Kidney epithelial cell (primary cell): ENCODE data around the gene TENT5A. TPM values are rescaled to one million over a fixed set of nuclear protein-coding genes. Genes with fewer than 3 reads are reported as not detected.

Experiments
- DNase-seq: peaks from one replicate; pipeline ENCODE4 v3.0.0-alpha.2; 2010; ENCODE audit warnings: low read depth
- H3K27me3 ChIP-seq: 2 replicates; pipeline ENCODE4 v1.6.0; 2011; ENCODE audit warnings: low read length; ENCODE audit not compliant: control insufficient read depth, insufficient read depth
- H3K36me3 ChIP-seq: 2 replicates; pipeline ENCODE4 v1.5.1; 2011; ENCODE audit warnings: low read length; ENCODE audit not compliant: control insufficient read depth, insufficient read depth
- H3K4me3 ChIP-seq: 2 replicates; pipeline ENCODE4 v1.5.1; 2011; ENCODE audit warnings: low read depth, mild to moderate bottlenecking, control low read depth, low read length
- CTCF ChIP-seq: IDR thresholded peaks from 2 replicates; pipeline ENCODE4 v1.5.1; 2011; ENCODE audit warnings: mild to moderate bottlenecking, moderate library complexity, low read length, control low read depth, inconsistent platforms; ENCODE audit not compliant: insufficient read depth, poor library complexity, severe bottlenecking
- total RNA-seq: library from RNA; depleted of rRNA; stranded (reverse); fragments of >200 nt; gene quantifications from 2 replicates; pipeline ENCODE4 v1.2.3, GENCODE V29; 2015

The TENT5A gene
- total RNA-seq, 1 donor from 2014 or later: 4.6 TPM

GRCh38 chr6:81787313-81788068 lies 35.0 kb upstream of the TENT5A start:
- Histone ChIP-seq H3K4me3 (no peak overlapping the region), H3K27me3 (no peaks in the 10 kb centered on the region), H3K36me3 (no peaks in the 10 kb centered on the region)
- no peak for DNase-seq
- no peak for TF ChIP-seq CTCF

- Histone ChIP-seq H3K36me3 (no peaks in the 10 kb centered on the region), H3K4me3 (no peak overlapping the region), H3K27me3 (no peaks in the 10 kb centered on the region)
- no peak for DNase-seq
- no peak for TF ChIP-seq CTCF
Observed at GRCh38 chr6:81786150-81786549, 33.7 kb upstream of the TENT5A start.

GRCh38 chr6:81785377-81785776 lies 32.9 kb upstream of the TENT5A start:
- TF ChIP-seq CTCF: no peak
- no peak for DNase-seq
- H3K4me3 ChIP-seq: no peak overlapping the region
- H3K27me3 ChIP-seq: no peaks in the 10 kb centered on the region
- no peaks in the 10 kb centered on the region for H3K36me3 ChIP-seq

GRCh38 chr6:81783893-81784292 lies 31.4 kb upstream of the TENT5A start:
- no peak for DNase-seq
- Histone ChIP-seq H3K4me3 (no peak overlapping the region), H3K36me3 (no peaks in the 10 kb centered on the region), H3K27me3 (no peaks in the 10 kb centered on the region)
- no peak for TF ChIP-seq CTCF

- Histone ChIP-seq H3K27me3 (no peaks in the 10 kb centered on the region), H3K4me3 (no peak overlapping the region), H3K36me3 (no peaks in the 10 kb centered on the region)
- no peak for TF ChIP-seq CTCF
- DNase-seq: no peak
Observed at GRCh38 chr6:81781624-81782023, 29.1 kb upstream of the TENT5A start.
